ENCODE measurements around the gene SLC66A2. TPM values are rescaled to one million over a fixed set of nuclear protein-coding genes. Genes with fewer than 3 reads are reported as not detected.
A peak's percentile ranks its signal among the peaks of the same experiment; 100 is the strongest.

The SLC66A2 gene
- total RNA-seq, 1 donor, result 35.8 TPM

- no peak overlapping the region for H3K4me3 ChIP-seq (ENCODE audit: insufficient read depth, low read length)
- peaks cover 11% of the 10 kb centered on the region for H3K36me3 ChIP-seq (ENCODE audit: insufficient read depth, low read length)
- H3K27me3 ChIP-seq (ENCODE audit: insufficient read depth, low read length), result no peaks in the 10 kb centered on the region
- H2AFZ ChIP-seq (ENCODE audit: low read length), result no peak overlapping the region
- H3K27ac ChIP-seq (ENCODE audit: low read depth, low read length), result no peak overlapping the region
- H3K4me2 ChIP-seq (ENCODE audit: insufficient read depth, low read length), result no peak overlapping the region
- peaks cover under 1% of the 10 kb centered on the region for H3K9me3 ChIP-seq (ENCODE audit: low read depth, low read length)
- H3K79me2 ChIP-seq (ENCODE audit: insufficient read depth, low read length), result peaks cover 30% of the 10 kb centered on the region
- DNase-seq (ENCODE audit: insufficient read length, low spot score, missing footprints), result peak; percentile 62
- H4K20me1 ChIP-seq (ENCODE audit: insufficient read depth, low read length), result peaks cover 19% of the 10 kb centered on the region
- no peak for TF ChIP-seq CTCF (IDR thresholded peaks at IDR 0.05; ENCODE audit: extremely low read depth, low read depth, low read length)
- no peaks in the 10 kb centered on the region for H3K4me1 ChIP-seq (ENCODE audit: insufficient read depth, low read length)
Observed at GRCh38 chr18:79923896-79924585, 27.4 kb downstream of the SLC66A2 start.

GRCh38 chr18:79922971-79923411, 28.5 kb downstream of the SLC66A2 start:
- no peak overlapping the region for H2AFZ ChIP-seq (ENCODE audit: low read length)
- H4K20me1 ChIP-seq (ENCODE audit: insufficient read depth, low read length), result peaks cover 9% of the 10 kb centered on the region
- peaks cover 23% of the 10 kb centered on the region for H3K79me2 ChIP-seq (ENCODE audit: insufficient read depth, low read length)
- no peak overlapping the region for H3K4me2 ChIP-seq (ENCODE audit: insufficient read depth, low read length)
- no peak for TF ChIP-seq CTCF (IDR thresholded peaks at IDR 0.05; ENCODE audit: extremely low read depth, low read depth, low read length)
- H3K9me3 ChIP-seq (ENCODE audit: low read depth, low read length), result no peaks in the 10 kb centered on the region
- H3K4me1 ChIP-seq (ENCODE audit: insufficient read depth, low read length), result no peaks in the 10 kb centered on the region
- DNase-seq (ENCODE audit: insufficient read length, low spot score, missing footprints), result peak; percentile 57
- no peak overlapping the region for H3K4me3 ChIP-seq (ENCODE audit: insufficient read depth, low read length)
- H3K27me3 ChIP-seq (ENCODE audit: insufficient read depth, low read length), result no peaks in the 10 kb centered on the region
- H3K36me3 ChIP-seq (ENCODE audit: insufficient read depth, low read length), result peaks cover 7% of the 10 kb centered on the region
- H3K27ac ChIP-seq (ENCODE audit: low read depth, low read length), result no peak overlapping the region

GRCh38 chr18:79921984-79922965, 29.2 kb downstream of the SLC66A2 start:
- no peaks in the 10 kb centered on the region for H3K27me3 ChIP-seq (ENCODE audit: insufficient read depth, low read length)
- no peaks in the 10 kb centered on the region for H3K9me3 ChIP-seq (ENCODE audit: low read depth, low read length)
- no peak overlapping the region for H3K4me3 ChIP-seq (ENCODE audit: insufficient read depth, low read length)
- no peak overlapping the region for H3K4me2 ChIP-seq (ENCODE audit: insufficient read depth, low read length)
- H3K79me2 ChIP-seq (ENCODE audit: insufficient read depth, low read length), result peaks cover 18% of the 10 kb centered on the region
- H3K4me1 ChIP-seq (ENCODE audit: insufficient read depth, low read length), result no peaks in the 10 kb centered on the region
- no peak overlapping the region for H2AFZ ChIP-seq (ENCODE audit: low read length)
- DNase-seq (ENCODE audit: insufficient read length, low spot score, missing footprints), result peak; percentile 60
- H3K36me3 ChIP-seq (ENCODE audit: insufficient read depth, low read length), result peaks cover 7% of the 10 kb centered on the region
- H3K27ac ChIP-seq (ENCODE audit: low read depth, low read length), result no peak overlapping the region
- no peak for TF ChIP-seq CTCF (IDR thresholded peaks at IDR 0.05; ENCODE audit: extremely low read depth, low read depth, low read length)
- peaks cover 9% of the 10 kb centered on the region for H4K20me1 ChIP-seq (ENCODE audit: insufficient read depth, low read length)

- Histone ChIP-seq H2AFZ (ENCODE audit: low read length) (no peak overlapping the region), H3K36me3 (ENCODE audit: insufficient read depth, low read length) (peaks cover 4% of the 10 kb centered on the region), H3K4me1 (ENCODE audit: insufficient read depth, low read length) (no peaks in the 10 kb centered on the region), H4K20me1 (ENCODE audit: insufficient read depth, low read length) (peaks cover 10% of the 10 kb centered on the region), H3K4me3 (ENCODE audit: insufficient read depth, low read length) (no peak overlapping the region), H3K9me3 (ENCODE audit: low read depth, low read length) (no peaks in the 10 kb centered on the region), H3K27ac (ENCODE audit: low read depth, low read length) (no peak overlapping the region), H3K4me2 (ENCODE audit: insufficient read depth, low read length) (no peak overlapping the region), H3K27me3 (ENCODE audit: insufficient read depth, low read length) (no peaks in the 10 kb centered on the region), H3K79me2 (ENCODE audit: insufficient read depth, low read length) (peaks cover 12% of the 10 kb centered on the region)
- TF ChIP-seq CTCF (IDR thresholded peaks at IDR 0.05; ENCODE audit: extremely low read depth, low read depth, low read length), result no peak
- DNase-seq (ENCODE audit: insufficient read length, low spot score, missing footprints), result peak; percentile 32
Observed at GRCh38 chr18:79919089-79919488, 32.4 kb downstream of the SLC66A2 start.

Measured in osteoblast (primary cell).